ENCODE results near the gene AKR1A1.
"Not testable (repeated sequence)": the region's sequence is repeated elsewhere in the genome, so short reads cannot be mapped to it uniquely, and the experiment has no call there.

The AKR1A1 gene

GRCh38 chr1:45550401-45551351 is at the start of gene AKR1A1:
Gene AKR1A1 (plus strand): TSS chr1:45550826. CDS start chr1:45561795, 10,969 bp downstream.
- peak; percentile 56 to 81 for DNase-seq (ENCODE audit: low read depth in 2 of 2)

DNA sequence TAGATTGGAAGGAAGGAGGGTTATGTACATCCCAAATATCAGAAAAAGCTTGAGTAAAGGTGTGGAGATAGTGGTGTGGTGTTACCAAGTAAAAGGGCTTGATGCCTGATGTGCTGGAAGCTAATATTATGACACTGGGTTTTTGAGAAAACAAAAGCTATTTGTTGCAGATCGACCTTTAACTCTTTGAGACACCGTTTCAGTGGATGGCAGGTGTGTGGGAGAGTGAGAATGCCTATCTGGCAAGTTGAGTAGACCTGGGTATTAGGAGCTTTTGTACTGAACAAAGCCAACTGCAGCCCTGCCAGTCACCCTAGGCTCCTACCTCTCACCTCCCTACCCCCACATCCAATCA is 49.1 kb upstream of the AKR1A1 start:
- no peak for DNase-seq (ENCODE audit: low read depth in 2 of 2)

GRCh38 chr1:45503462-45504360 is 46.9 kb upstream of the AKR1A1 start:
- DNase-seq (ENCODE audit: low read depth in 2 of 2): no peak

GRCh38 chr1:45507195-45507594 is 43.4 kb upstream of the AKR1A1 start:
- no peak for DNase-seq (ENCODE audit: low read depth in 2 of 2)

DNA sequence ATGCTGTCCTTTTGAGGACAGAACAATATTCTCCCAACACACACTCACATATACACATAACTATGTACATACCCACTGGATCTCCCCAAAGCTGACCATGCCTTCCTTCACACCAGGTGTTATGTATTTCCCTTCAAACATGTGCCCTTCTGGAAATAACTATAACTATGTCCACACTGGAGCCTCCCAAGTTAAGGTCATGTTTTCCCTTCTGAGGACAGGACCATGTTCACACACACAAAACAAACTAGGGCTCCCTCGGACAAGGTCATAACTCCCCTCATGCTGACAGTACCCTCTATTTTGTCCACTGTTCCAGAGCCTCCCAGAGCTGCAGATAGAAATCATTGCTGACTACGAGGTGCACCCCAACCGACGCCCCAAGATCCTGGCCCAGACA is 42.7 kb upstream of the AKR1A1 start:
- no peak for DNase-seq (ENCODE audit: low read depth in 2 of 2)

- DNase-seq (ENCODE audit: low read depth in 2 of 2): no peak
Observed at GRCh38 chr1:45508295-45509151, 42.1 kb upstream of the AKR1A1 start.

DNA sequence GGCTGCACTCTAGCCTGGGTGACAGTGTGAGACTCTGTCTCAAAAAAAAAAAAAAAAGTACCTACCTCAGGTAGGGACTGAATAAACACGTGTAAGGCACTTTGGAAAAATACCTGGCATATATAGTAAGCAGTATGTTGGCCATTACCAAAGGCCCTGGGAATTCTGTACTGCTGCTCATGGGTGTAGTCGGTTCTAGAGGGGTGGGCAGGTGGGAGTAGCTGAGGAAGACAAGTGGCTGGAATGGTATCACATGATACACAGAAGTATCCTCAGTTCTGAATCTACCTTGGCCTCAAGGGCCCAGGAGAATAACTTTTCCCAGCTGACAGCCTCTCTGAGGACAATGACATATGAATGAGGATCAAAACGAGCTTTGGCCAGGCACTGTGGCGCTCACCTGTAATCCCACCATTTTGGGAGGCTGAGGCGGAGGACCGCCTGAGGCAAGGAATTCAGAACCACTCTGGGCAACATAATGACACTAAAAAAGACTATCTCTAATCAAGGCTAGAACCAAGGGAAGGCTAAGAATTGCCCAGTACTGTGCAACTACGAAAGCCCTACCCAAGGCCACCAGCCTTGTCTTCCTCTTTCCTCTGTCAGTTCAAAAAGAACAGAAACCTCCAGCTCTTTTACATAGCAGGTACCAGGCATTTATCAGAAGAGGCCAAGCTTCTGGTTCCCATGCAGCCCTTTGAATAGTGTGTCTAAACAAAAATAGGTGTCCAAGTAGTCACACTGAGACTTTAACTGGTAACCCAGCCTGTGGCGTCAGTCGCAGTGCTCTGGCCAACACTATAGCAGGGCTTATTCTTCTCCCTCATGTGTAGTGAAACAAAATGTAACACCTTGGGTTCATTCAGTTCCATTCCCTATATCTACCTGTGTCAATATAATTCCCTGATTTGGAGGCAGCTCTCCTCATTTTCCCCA is 40.3 kb upstream of the AKR1A1 start:
- DNase-seq (ENCODE audit: low read depth in 2 of 2): no peak

DNA sequence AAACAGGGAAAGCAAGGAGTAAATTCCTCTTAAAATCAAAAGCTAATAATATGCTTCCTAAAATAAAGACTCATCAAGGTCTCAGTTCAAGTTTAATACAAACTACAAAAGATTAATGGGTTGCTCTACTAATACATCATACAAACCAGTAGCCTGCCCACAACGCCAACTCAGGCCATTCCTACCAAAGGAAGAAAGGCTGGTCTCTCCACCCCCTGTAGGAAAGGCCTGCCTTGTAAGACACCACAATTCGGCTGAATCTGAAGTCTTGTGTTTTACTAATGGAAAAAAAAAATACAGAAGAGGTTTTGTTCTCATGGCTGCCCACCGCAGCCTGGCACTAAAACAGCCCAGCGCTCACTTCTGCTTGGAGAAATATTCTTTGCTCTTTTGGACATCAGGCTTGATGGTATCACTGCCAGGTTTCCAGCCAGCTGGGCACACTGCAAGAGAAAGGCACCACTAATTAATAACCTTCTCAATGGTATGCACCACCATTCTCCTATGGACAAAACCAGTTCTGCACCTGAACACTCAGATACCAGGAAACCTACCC is 39.6 kb upstream of the AKR1A1 start:
- DNase-seq (ENCODE audit: low read depth in 2 of 2): no peak

DNA sequence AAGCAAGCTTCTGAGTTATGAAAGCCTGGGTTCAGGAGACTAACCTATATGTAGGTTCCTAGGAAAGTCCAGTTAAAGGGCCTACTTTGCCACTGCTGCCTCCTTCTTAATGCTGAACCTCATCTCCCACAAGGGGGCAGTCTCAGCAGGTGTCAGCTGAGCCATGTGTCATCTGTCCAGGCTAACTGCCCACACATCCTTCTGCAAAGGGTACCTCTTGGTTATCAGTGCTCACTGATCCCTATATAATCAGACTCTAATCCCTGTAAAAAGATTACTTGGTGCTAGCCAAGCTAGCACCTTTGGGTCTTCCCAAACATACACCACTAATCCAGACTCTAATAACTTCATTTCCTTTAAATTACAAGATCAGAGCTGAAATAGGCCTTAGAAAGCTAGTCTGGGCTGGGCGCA is 38.0 kb upstream of the AKR1A1 start:
- no peak for DNase-seq (ENCODE audit: low read depth in 2 of 2)

GRCh38 chr1:45513532-45514260 is 36.9 kb upstream of the AKR1A1 start:
- not testable (repeated sequence) for DNase-seq (ENCODE audit: low read depth in 2 of 2)

DNA sequence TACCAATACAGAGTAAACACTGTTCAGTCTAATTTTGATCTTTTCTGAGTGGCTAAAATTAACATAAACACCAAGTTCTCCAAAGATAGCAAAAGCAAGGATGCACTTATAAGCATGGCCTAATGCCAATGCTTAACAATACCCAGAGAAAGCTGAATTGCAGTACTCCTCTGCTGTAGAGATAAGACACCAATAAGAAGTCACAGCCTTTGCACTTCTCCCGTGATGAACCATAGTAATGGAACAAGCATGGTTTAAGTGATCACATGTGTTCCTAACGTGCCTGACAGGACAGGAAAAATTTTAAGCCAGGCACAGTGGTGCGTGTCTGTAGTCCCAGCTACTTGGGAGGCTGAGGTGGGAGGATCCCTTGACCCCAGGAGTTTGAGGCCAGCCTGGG is 34.6 kb upstream of the AKR1A1 start:
- no peak for DNase-seq (ENCODE audit: low read depth in 2 of 2)

DNA sequence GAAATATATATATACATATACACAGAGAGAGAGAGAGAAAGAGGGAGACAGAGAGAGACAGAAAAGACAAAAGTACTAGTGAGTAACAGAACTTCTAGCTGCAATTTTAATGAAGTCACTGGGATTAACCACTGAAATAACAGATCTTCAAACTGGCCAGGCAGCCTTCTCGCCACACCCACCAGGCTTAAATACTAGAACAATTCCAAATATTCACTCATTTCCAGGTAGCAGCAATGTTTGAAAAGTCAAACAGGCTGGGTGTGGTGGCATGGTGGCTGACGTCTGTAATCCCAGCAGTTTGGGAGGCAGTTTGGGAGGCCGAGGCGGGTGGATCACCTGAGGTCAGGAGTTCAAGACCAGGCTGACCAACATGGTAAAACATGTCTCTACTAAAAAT is 34.2 kb upstream of the AKR1A1 start:
- DNase-seq (ENCODE audit: low read depth in 2 of 2): no peak

DNA sequence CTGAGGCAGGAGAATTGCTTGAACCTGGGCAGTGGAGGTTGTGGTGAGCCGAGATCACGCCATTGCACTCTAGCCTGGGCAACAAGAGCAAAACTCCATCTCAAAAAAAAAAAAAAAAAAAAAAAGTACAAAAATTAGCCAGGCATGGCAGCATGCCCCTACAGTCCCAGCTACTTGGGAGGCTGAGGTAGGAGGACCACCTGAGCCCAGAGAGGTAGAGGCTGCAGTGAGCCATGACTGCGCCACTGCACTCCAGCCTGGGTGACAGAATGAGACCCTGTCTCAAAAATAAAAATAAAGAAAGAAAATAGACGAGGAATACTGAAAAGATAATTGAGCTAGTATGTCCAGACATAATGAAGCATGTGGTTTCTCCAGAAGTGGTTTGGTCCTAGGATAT is 32.3 kb upstream of the AKR1A1 start:
- DNase-seq (ENCODE audit: low read depth in 2 of 2): not testable (repeated sequence)

- no peak for DNase-seq (ENCODE audit: low read depth in 2 of 2)
Observed at GRCh38 chr1:45518910-45519309, 31.7 kb upstream of the AKR1A1 start.

DNA sequence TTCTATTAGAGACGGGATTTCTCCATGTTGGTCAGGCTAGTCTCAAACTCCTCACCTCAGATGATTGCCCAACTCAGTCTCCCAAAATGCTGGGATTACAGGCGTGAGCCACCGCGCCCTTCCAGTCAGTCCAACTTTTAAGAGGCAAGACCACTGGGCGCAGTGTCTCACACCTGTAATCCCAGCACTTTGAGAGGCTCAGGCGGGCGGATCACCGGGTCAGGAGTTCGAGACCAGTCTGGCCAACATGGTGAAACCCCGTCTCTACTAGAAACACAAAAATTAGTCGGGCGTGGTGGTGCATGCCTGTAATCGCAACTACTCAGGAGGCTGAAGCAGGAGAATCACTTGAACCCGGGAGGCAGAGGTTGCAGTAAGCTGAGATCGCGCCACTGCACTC is 30.9 kb upstream of the AKR1A1 start:
- not testable (repeated sequence) for DNase-seq (ENCODE audit: low read depth in 2 of 2)

DNA sequence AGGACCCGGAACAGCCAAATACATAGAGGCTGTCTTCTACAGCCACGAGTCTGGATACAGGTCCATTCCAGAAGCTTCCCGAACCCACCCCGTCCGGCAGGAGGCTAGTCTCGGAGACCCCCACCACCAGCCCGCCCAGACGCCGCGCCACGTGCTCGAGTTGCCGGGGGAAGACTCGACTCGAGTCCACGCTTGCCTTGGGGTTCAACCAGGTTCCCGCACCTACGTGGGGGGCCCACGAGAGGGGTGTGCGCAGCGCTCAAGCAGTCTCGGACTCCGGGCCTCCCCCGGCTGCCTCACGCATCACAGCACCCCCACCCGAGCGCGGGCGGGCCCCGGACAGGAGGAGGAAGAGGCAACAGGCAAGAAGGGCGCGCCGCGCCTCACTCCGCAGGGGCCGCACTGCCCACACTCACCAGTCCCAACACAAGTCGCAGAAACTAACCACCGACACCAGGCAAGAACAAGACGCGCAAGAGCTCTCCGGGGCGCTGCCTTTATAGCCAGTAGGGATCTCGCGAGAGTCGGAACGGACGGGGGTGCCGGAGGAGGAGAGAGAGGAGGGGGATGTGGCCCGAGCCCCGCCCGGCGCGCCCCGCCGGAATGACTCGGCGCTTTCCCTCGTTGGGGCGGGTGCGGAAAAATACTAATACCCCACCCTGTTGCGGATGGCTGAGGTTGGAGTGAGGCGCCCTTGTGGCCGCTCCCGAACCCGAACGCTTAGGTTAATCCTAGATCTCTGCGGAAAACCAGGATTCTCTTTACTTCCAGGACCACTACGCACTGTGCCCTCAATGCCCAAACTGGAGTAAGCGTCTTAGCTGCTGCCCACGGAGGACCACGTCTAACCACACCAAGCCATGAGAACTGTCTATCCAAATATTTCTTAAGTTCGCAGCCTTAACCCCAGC is 29.0 kb upstream of the AKR1A1 start, which contains the start of gene PRDX1:
TSS of gene PRDX1 (minus strand) at position 472 of the 911 bp plus-strand sequence. CDS start 2,841 bp downstream, outside the sequence.
- peak; percentile 95 to 98 for DNase-seq (ENCODE audit: low read depth in 2 of 2)

- DNase-seq (ENCODE audit: low read depth in 2 of 2): no peak
Observed at GRCh38 chr1:45522324-45523104, 28.1 kb upstream of the AKR1A1 start.

All from stimulated activated CD4-positive, alpha-beta T cell treated with anti-CD3 and anti-CD28 coated beads, Interleukin-1b, Interleukin-23, amount 100 ng/mL, for 1 hour (primary cell).